ENCODE results near the gene TIGD6. TPM values are rescaled to one million over a fixed set of nuclear protein-coding genes. Genes with fewer than 3 reads are reported as not detected.

TIGD6 gene
- total and polyA plus RNA-seq, 2 of the 4 experiments (the other 2 are of a cell fraction), result 5.8 to 6.6 TPM

GRCh38 chr5:149995385-149996204 lies 4.9 kb downstream of the TIGD6 start:
- no peaks in the 10 kb centered on the region for H4K20me1 ChIP-seq (ENCODE audit: insufficient read depth, low read length)
- no peak overlapping the region for H3K4ac ChIP-seq (ENCODE audit: low read depth, low read length)
- no peak overlapping the region for H3K23ac ChIP-seq (ENCODE audit: low read depth, low read length)
- peaks cover 16% of the 10 kb centered on the region for H3K9me1 ChIP-seq (ENCODE audit: insufficient read depth, low read length)
- in situ Hi-C loops (cut with MboI; ENCODE audit: low sequenced_read_pairs), result no loop called here
- H3K4me3 ChIP-seq (ENCODE audit: insufficient read depth, low read depth, low read length), result no peak overlapping the region
- H2BK120ac ChIP-seq (ENCODE audit: low read depth, low read length), result no peak overlapping the region
- no peak for DNase-seq
- H4K5ac ChIP-seq (ENCODE audit: low read depth, low read length), result no peak overlapping the region
- no peaks in the 10 kb centered on the region for H3K9me3 ChIP-seq (ENCODE audit: control insufficient read depth, insufficient read depth, low read length)
- intact Hi-C loops (cut with micrococcal nuclease), result no loop called here
- dilution Hi-C loops (cut with HindIII; ENCODE audit: low sequenced_read_pairs, unreplicated experiment), result no loop called here
- H2AK5ac ChIP-seq (ENCODE audit: low read depth, low read length), result no peak overlapping the region
- WGBS, 2 experiments (ENCODE audit: extremely low coverage in 2 of 2, insufficient read length in 1 of 2), result 100% methylated on average over 3 of the region's 14 CpGs; no CpG with 5 or more reads in 1 of the 2 experiments
- H3K56ac ChIP-seq (ENCODE audit: extremely low read depth, insufficient read depth, low read length), result no peak overlapping the region
- no peak overlapping the region for H3K4me2 ChIP-seq (ENCODE audit: low read depth, low read length)
- H3K27ac ChIP-seq (ENCODE audit: insufficient read depth, low read length), result no peak overlapping the region
- H3K4me1 ChIP-seq (ENCODE audit: control insufficient read depth, insufficient read depth, low read length), result peaks cover 2% of the 10 kb centered on the region
- no peak overlapping the region for H3K14ac ChIP-seq (replicated peaks; ENCODE audit: low read depth, low read length)
- H3K79me1 ChIP-seq (ENCODE audit: low read depth in 1 of 2, low read length in 2 of 2), result peaks cover 11 to 26% of the 10 kb centered on the region in 2 experiments
- no peak overlapping the region for H2AK9ac ChIP-seq (replicated peaks; ENCODE audit: low read depth, low read length, poor library complexity)
- no peak overlapping the region for H3K9ac ChIP-seq (ENCODE audit: low read depth, low read length)
- H4K8ac ChIP-seq (ENCODE audit: low read depth in 2 of 2, low read length in 2 of 2), result no peak overlapping the region
- peaks cover 7% of the 10 kb centered on the region for H3K36me3 ChIP-seq (ENCODE audit: control insufficient read depth, insufficient read depth, low read length)
- no peak overlapping the region for H4K91ac ChIP-seq (ENCODE audit: insufficient read depth, low read depth, low read length)
- no TSS peak for BruUV-seq (replicated peaks)
- no peak overlapping the region for H2BK15ac ChIP-seq (ENCODE audit: low read depth, low read length)
- no peak overlapping the region for H2BK5ac ChIP-seq (ENCODE audit: low read depth, low read length, poor library complexity, severe bottlenecking)
- ChIA-PET POLR2A (ENCODE audit: unreplicated experiment) (no interaction called here), CTCF (interaction anchor here (1.1 kb wide), 1 partner anchor 161 kb away, joined by 3 read pairs; no protein-coding TSS in a partner anchor)
- H2BK20ac ChIP-seq (ENCODE audit: low read depth, low read length), result no peak overlapping the region
- ATAC-seq (ENCODE audit: low read depth), result no peak
- no peak for TF ChIP-seq CTCF (conservative IDR thresholded peaks at IDR 0.05; ENCODE audit: low read depth, low read length)
- TF ChIP-seq NFE2L2 (IDR thresholded peaks at IDR 0.05; ENCODE audit: low read depth, low read length), result no peak
- no peak for TF ChIP-seq MAFK (IDR thresholded peaks at IDR 0.05; ENCODE audit: low read depth, low read length)
- TF ChIP-seq MXI1 (IDR thresholded peaks at IDR 0.05; ENCODE audit: borderline replicate concordance, low read depth, low read length), result no peak
- no peak for TF ChIP-seq RCOR1 (IDR thresholded peaks at IDR 0.05; ENCODE audit: insufficient replicate concordance, low read length)
- no peak for TF ChIP-seq POLR2A (IDR thresholded peaks at IDR 0.05; ENCODE audit: low read depth, low read length)
- TF ChIP-seq RFX5 (IDR thresholded peaks at IDR 0.05; ENCODE audit: low read depth, low read length), result no peak
- no peak for TF ChIP-seq MAZ (IDR thresholded peaks at IDR 0.05; ENCODE audit: borderline replicate concordance, low read depth, low read length)
- TF ChIP-seq ELK1 (IDR thresholded peaks at IDR 0.05; ENCODE audit: borderline replicate concordance, low read depth, low read length), result no peak
- no peak for TF ChIP-seq FOS (IDR thresholded peaks at IDR 0.05; ENCODE audit: low read depth, low read length)
- H2AFZ ChIP-seq (replicated peaks; ENCODE audit: low read length, poor library complexity), result no peak overlapping the region
- H3K18ac ChIP-seq (ENCODE audit: low read depth, low read length), result no peak overlapping the region
- no peaks in the 10 kb centered on the region for H3K27me3 ChIP-seq (ENCODE audit: control insufficient read depth, insufficient read depth, low read length)
